HepG2 (cell line): ENCODE results near the gene SMIM1. TPM values are rescaled to one million over a fixed set of nuclear protein-coding genes. Genes with fewer than 3 reads are reported as not detected.

Experiments
- ATAC-seq: fragments of 200-7000 bp; cut with Tn5 transposase; 3 replicates; pipeline ENCODE4 v1.9.1; 2020; ENCODE audit warnings: mild to moderate bottlenecking, moderate library complexity
- BruUV-seq: library from RNA; stranded (reverse); fragments of 400-500 nt; replicated peaks from 2 replicates; lab custom pipeline; 2021; lab: Mats Ljungman, UMichigan
- CTCF ChIA-PET: fragments of 300-600 bp; formaldehyde crosslinking; extraction: SDS; loops from one replicate; lab custom pipeline; 2021; ENCODE audit warnings: low total read pairs, inconsistent platforms, low intra/inter-chr PET ratio; lab: Yijun Ruan, JAX
- POLR2A ChIA-PET: fragments of 350-600 bp; sonication (Branson Sonifier 250); formaldehyde crosslinking; loops from one replicate; lab custom pipeline; 2020; ENCODE audit warnings: antibody characterized with exemption, inconsistent platforms; lab: Yijun Ruan, JAX
- DNase-seq: peaks from one replicate; pipeline ENCODE4 v3.0.0-alpha.2; 2015; ENCODE audit warnings: low spot score
- FAIRE-seq: peaks from 3 replicates; lab custom pipeline; 2011; peaks lifted over from hg19 to GRCh38; lab: Jason Lieb, UNC
- H2AFZ ChIP-seq: one replicate; pipeline ENCODE4 v1.6.1; 2011; ENCODE audit warnings: low read length, inconsistent platforms
- H3K27ac ChIP-seq: fragments of 300-600 bp; 3 replicates; pipeline ENCODE4 v1.8.0; 2011; ENCODE audit warnings: mixed run types, mild to moderate bottlenecking, mixed read lengths, low read length, inconsistent platforms; ENCODE audit not compliant: insufficient read depth; ENCODE audit errors: extremely low read length
- H3K27me3 ChIP-seq, 2 experiments: fragments of 200-600 bp in 1 of 2; 2 replicates in 1 of 2; 3 replicates in 1 of 2; pipeline versions ENCODE4 v1.6.0 to v1.8.0; 2011; ENCODE audit warnings: low read length in 2 of 2, mild to moderate bottlenecking in 2 of 2, moderate library complexity in 2 of 2, inconsistent platforms in 1 of 2; ENCODE audit not compliant: insufficient read depth in 2 of 2, control insufficient read depth in 1 of 2
- H3K36me3 ChIP-seq, 2 experiments: fragments of 200-600 bp in 1 of 2; replicated peaks in 1 of 2; 2 replicates in 1 of 2; 3 replicates in 1 of 2; pipeline versions ENCODE4 v1.5.1 to v1.8.0; 2011; ENCODE audit warnings: low read length in 2 of 2, inconsistent platforms in 1 of 2; ENCODE audit not compliant: insufficient read depth in 2 of 2, control insufficient read depth in 1 of 2
- H3K4me1 ChIP-seq: 2 replicates; pipeline ENCODE4 v1.5.1; 2012; ENCODE audit warnings: low read length, inconsistent platforms; ENCODE audit not compliant: insufficient read depth
- H3K4me2 ChIP-seq: 2 replicates; pipeline ENCODE4 v1.6.0; 2011; ENCODE audit warnings: low read depth, low read length, inconsistent platforms
- H3K4me3 ChIP-seq, 3 experiments: fragments of 200-600 bp in 1 of 3; sonication (generic), shearing (Covaris generic) in 1 of 3; replicated peaks in 1 of 3; 2 replicates each; pipeline ENCODE4 v1.5.1; 2011 to 2016; ENCODE audit warnings: low read length in 3 of 3, inconsistent platforms in 2 of 3, low read depth in 2 of 3, mild to moderate bottlenecking in 2 of 3, control low read depth in 1 of 3, mixed read lengths in 1 of 3; ENCODE audit not compliant: insufficient read depth in 1 of 3
- H3K79me2 ChIP-seq: one replicate; pipeline ENCODE4 v1.6.1; 2011; ENCODE audit warnings: low read length, inconsistent platforms; ENCODE audit not compliant: insufficient read depth
- H3K9ac ChIP-seq: 2 replicates; pipeline ENCODE4 v1.6.0; 2011; ENCODE audit warnings: mild to moderate bottlenecking, low read depth, low read length, inconsistent platforms; ENCODE audit not compliant: insufficient read depth
- H3K9me3 ChIP-seq: 2 replicates; pipeline ENCODE4 v1.5.1; 2012; ENCODE audit warnings: mild to moderate bottlenecking, low read length
- H4K20me1 ChIP-seq: 2 replicates; pipeline ENCODE4 v1.6.0; 2011; ENCODE audit warnings: inconsistent platforms, mild to moderate bottlenecking, low read length, moderate library complexity; ENCODE audit not compliant: insufficient read depth
- ATF6 ChIP-seq: sonication (generic); formaldehyde crosslinking; conservative IDR thresholded peaks from 2 replicates; pipeline ENCODE4 v1.4.0; 2020; ENCODE audit warnings: missing genetic modification reagents
- CBX2 ChIP-seq, 2 experiments: fragments of 200-600 bp in 1 of 2; sonication (generic); formaldehyde crosslinking in 1 of 2; IDR thresholded peaks; 2 replicates each; pipeline versions ENCODE4 v1.7.0 to v1.8.1; 2018 to 2022; ENCODE audit warnings: low read depth in 2 of 2, low read length in 1 of 2, mild to moderate bottlenecking in 1 of 2, missing genetic modification reagents in 1 of 2
- CCDC6 ChIP-seq: sonication (generic); formaldehyde crosslinking; IDR thresholded peaks from 2 replicates; pipeline ENCODE4 v1.8.1; 2022; ENCODE audit warnings: mild to moderate bottlenecking, missing genetic modification reagents, moderate library complexity
- EZH2 ChIP-seq: conservative IDR thresholded peaks from 2 replicates; pipeline ENCODE4 v1.6.1; 2012; ENCODE audit warnings: mild to moderate bottlenecking, low read depth, low read length, moderate library complexity
- ISX ChIP-seq: sonication (generic); formaldehyde crosslinking; conservative IDR thresholded peaks from 2 replicates; pipeline ENCODE4 v1.5.0; 2020; ENCODE audit warnings: missing genetic modification reagents
- MAFG ChIP-seq: sonication (generic); formaldehyde crosslinking; IDR thresholded peaks from 2 replicates; pipeline ENCODE4 v1.5.1; 2020; ENCODE audit warnings: mild to moderate bottlenecking, missing genetic modification reagents
- PATZ1 ChIP-seq: sonication (generic); formaldehyde crosslinking; IDR thresholded peaks from 2 replicates; pipeline ENCODE4 v1.4.0; 2020; ENCODE audit warnings: missing genetic modification reagents
- POLR2A ChIP-seq, 2 experiments: IDR thresholded peaks; 2 replicates each; pipeline ENCODE4 v1.6.1; 2011; ENCODE audit warnings: low read depth in 2 of 2, low read length in 2 of 2, mild to moderate bottlenecking in 1 of 2, moderate library complexity in 1 of 2; ENCODE audit not compliant: insufficient read depth in 1 of 2
- REL ChIP-seq: sonication (generic); formaldehyde crosslinking; conservative IDR thresholded peaks from 2 replicates; pipeline ENCODE4 v1.8.0; 2022; ENCODE audit warnings: mild to moderate bottlenecking, missing genetic modification reagents, moderate library complexity
- ZNF850 ChIP-seq: sonication (generic); formaldehyde crosslinking; conservative IDR thresholded peaks from 2 replicates; pipeline ENCODE4 v1.9.0; 2021; ENCODE audit warnings: mild to moderate bottlenecking, missing genetic modification reagents
- WGBS: methylation state at CpG from one replicate; pipeline ENCODE4 v1.1.6; 2017; ENCODE audit warnings: low lambda C conversion rate; 5-methylcytosine and 5-hydroxymethylcytosine counted together
- in situ Hi-C: cut with HindIII; loops from 2 replicates; pipeline ENCODE4 v1.10.0; 2017; ENCODE audit warnings: low pct_unique_long_range_greater_than_20kb; ENCODE audit not compliant: extremely low pct_ligation_motif_present
- intact Hi-C: fragments of 100-400 bp; cut with micrococcal nuclease; formaldehyde crosslinking; loops from one replicate; pipeline ENCODE4 v1.10.0; 2022; ENCODE audit not compliant: unreplicated experiment
- polyA plus RNA-seq, 8 experiments: library from polyadenylated mRNA; depleted of rRNA in 3 of 8; stranded (reverse) in 7 of 8; unstranded in 1 of 8; fragments of >200 nt; fragmentation: Illumina TruSeq in 4 of 8; extraction: Trizol in 4 of 8; gene quantifications; 2 replicates each; pipeline versions ENCODE4 v1.2.1 to v1.2.3, GENCODE V29; 2011 to 2016; ENCODE audit warnings: low read depth in 4 of 8, missing spikeins in 1 of 8, mixed read lengths in 1 of 8; ENCODE audit not compliant: insufficient read depth in 1 of 8
- total RNA-seq, 5 experiments: library from RNA; depleted of rRNA; stranded (reverse); fragments of >200 nt; fragmentation: Illumina TruSeq; extraction: Trizol; gene quantifications; 2 replicates each; pipeline ENCODE4 v1.2.3, GENCODE V29; 2016; ENCODE audit warnings: low read depth in 1 of 5
- TF ChIP-seq, protein P1 (sequence below): sonication (generic); formaldehyde crosslinking; IDR thresholded peaks from 2 replicates; pipeline ENCODE4 v1.4.0; 2020; ENCODE audit warnings: missing genetic modification reagents, mild to moderate bottlenecking, borderline replicate concordance
- TF ChIP-seq, protein P2 (sequence below): sonication (generic); formaldehyde crosslinking; IDR thresholded peaks from 2 replicates; pipeline ENCODE4 v1.4.0; 2020; ENCODE audit warnings: missing genetic modification reagents, borderline replicate concordance

The SMIM1 gene
- total and polyA plus RNA-seq, 2 of the 13 experiments (the other 11 are each of a cell fraction or from before 2014, with no cell fraction given): 12.4 to 56.3 TPM

DNA sequence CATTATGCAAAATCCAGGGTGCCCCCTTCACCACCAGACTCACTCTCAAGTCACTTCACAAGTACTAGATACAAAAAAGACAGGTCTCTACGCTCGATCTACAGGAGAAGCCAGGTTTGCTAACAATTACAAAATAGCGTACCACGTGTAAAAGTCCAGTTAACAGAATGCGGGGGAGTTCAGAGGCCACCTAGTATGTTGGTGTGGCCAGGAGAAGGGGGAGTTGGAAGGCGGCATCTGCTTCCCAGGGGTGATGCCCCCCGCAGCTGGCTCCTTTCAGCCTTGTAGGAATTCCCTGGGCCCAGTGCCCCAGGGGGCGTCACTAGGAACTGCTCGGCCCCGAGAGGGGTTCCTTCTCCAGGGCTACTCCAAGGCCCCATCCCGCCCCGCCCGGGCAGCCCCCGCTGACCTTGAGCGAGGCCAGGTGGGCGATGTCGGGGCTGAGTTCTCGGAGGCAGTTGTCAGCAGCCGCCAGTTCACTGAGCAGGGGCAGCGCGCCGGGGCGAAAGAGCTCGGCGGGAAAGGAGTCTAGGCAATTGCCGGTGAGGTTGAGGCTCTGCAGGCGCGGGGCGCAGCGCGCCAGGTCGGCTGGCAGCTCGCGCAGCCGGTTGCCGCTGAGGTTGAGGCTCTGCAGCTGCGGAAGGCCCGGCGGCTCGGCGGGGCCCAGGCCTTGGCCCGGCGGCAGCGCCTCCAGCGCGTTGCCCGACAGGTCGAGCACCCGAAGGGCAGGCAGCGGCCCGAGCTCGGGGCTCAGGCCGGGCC is 23.1 kb downstream of the SMIM1 start:
- FAIRE-seq (no peak), DNase-seq (peak; percentile 18), ATAC-seq (peak; percentile 26)
- Histone ChIP-seq H3K9me3 (no peaks in the 10 kb centered on the region), H3K27me3 (peaks cover 0 to 4% of the 10 kb centered on the region in 2 experiments; a peak in 2 of 5 replicates), H3K27ac (peak overlapping the region; percentile 77), H2AFZ (no peak overlapping the region), H3K4me3 (peak overlapping the region; percentile 91 to 95 (median 92)), H4K20me1 (0 out of 2 replicates have a peak, but pooled peaks cover 10% of the 10 kb centered on the region), H3K9ac (peak overlapping the region; percentile 90), H3K4me1 (peaks cover 39% of the 10 kb centered on the region), H3K4me2 (peak overlapping the region; percentile 86), H3K79me2 (peaks cover 30% of the 10 kb centered on the region), H3K36me3 (peaks cover 1 to 6% of the 10 kb centered on the region in 2 experiments; a peak in 2 of 5 replicates)
- ChIA-PET POLR2A (interaction anchor here (0.9 to 2.7 kb wide), 7 partner anchors 9 to 108 kb away, joined by 3 to 20 read pairs (median 4); no protein-coding TSS in a partner anchor), CTCF (interaction anchor here (2.1 kb wide), 1 partner anchor 10 kb away, joined by 5 read pairs; no protein-coding TSS in a partner anchor)
- intact Hi-C loops: loop anchor here (1.0 kb wide), 1 partner anchor 20 kb away; no protein-coding TSS in a partner anchor
- 2% methylated on average over 9 of the region's 53 CpGs for WGBS
- in situ Hi-C loops: no loop called here
- BruUV-seq: no TSS peak
- no peak for TF ChIP-seq EZH2
- peak; percentile 91 for TF ChIP-seq ZNF850 (CRISPR knock-in tag)
- 0 out of 4 replicates have a peak, but pooled peaks of 1 of the 2 experiments have one; percentile 17 for TF ChIP-seq POLR2A (IDR thresholded peaks at IDR 0.05; ENCODE audit: insufficient read depth in 1 of 2, low read depth in 2 of 2, low read length in 2 of 2)
- TF ChIP-seq, protein P1, sequence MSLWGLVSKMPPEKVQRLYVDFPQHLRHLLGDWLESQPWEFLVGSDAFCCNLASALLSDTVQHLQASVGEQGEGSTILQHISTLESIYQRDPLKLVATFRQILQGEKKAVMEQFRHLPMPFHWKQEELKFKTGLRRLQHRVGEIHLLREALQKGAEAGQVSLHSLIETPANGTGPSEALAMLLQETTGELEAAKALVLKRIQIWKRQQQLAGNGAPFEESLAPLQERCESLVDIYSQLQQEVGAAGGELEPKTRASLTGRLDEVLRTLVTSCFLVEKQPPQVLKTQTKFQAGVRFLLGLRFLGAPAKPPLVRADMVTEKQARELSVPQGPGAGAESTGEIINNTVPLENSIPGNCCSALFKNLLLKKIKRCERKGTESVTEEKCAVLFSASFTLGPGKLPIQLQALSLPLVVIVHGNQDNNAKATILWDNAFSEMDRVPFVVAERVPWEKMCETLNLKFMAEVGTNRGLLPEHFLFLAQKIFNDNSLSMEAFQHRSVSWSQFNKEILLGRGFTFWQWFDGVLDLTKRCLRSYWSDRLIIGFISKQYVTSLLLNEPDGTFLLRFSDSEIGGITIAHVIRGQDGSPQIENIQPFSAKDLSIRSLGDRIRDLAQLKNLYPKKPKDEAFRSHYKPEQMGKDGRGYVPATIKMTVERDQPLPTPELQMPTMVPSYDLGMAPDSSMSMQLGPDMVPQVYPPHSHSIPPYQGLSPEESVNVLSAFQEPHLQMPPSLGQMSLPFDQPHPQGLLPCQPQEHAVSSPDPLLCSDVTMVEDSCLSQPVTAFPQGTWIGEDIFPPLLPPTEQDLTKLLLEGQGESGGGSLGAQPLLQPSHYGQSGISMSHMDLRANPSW (CRISPR knock-in tag): no peak; the same call in 1 of the 2 replicates
- no peak for TF ChIP-seq REL
- TF ChIP-seq, protein P2, sequence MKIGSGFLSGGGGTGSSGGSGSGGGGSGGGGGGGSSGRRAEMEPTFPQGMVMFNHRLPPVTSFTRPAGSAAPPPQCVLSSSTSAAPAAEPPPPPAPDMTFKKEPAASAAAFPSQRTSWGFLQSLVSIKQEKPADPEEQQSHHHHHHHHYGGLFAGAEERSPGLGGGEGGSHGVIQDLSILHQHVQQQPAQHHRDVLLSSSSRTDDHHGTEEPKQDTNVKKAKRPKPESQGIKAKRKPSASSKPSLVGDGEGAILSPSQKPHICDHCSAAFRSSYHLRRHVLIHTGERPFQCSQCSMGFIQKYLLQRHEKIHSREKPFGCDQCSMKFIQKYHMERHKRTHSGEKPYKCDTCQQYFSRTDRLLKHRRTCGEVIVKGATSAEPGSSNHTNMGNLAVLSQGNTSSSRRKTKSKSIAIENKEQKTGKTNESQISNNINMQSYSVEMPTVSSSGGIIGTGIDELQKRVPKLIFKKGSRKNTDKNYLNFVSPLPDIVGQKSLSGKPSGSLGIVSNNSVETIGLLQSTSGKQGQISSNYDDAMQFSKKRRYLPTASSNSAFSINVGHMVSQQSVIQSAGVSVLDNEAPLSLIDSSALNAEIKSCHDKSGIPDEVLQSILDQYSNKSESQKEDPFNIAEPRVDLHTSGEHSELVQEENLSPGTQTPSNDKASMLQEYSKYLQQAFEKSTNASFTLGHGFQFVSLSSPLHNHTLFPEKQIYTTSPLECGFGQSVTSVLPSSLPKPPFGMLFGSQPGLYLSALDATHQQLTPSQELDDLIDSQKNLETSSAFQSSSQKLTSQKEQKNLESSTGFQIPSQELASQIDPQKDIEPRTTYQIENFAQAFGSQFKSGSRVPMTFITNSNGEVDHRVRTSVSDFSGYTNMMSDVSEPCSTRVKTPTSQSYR: no peak
- 0 out of 2 replicates have a peak, but pooled peaks have one; percentile 3 for TF ChIP-seq CCDC6 (CRISPR knock-in tag)
- no peak for TF ChIP-seq ISX (CRISPR knock-in tag)
- TF ChIP-seq CBX2 (IDR thresholded peaks at IDR 0.05; ENCODE audit: low read depth, low read length): no peak
- TF ChIP-seq CBX2 (CRISPR knock-in tag; IDR thresholded peaks at IDR 0.05; ENCODE audit: low read depth): no peak
- no peak for TF ChIP-seq MAFG
- TF ChIP-seq ATF6 (CRISPR knock-in tag): no peak
- TF ChIP-seq PATZ1 (CRISPR knock-in tag): peak; percentile 45; the same call in 1 of the 2 replicates
